ENCODE results near the gene BCL2.

BCL2 gene

DNA sequence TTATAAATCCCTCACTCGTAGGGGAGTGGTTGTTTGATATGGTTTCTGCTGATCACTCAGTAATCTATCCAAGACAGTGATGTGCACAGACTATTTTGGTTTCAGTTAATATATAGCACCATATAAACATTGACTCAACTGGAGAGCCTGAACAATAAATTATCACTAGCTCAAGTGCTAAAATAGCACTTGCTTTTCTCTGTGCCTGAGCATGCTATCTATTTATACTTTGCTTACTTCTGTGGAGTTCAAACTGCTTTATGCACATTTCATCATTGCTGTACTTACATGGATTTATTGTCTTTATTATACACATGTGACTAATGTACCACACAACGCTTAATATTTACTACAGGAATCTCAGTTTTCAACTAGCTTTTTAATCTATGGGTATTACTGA, 133.6 kb downstream of the BCL2 start:
- TF ChIP-seq GATA2 (IDR thresholded peaks at IDR 0.05; ENCODE audit: low read depth, low read length) (no peak), GATA3 (IDR thresholded peaks at IDR 0.05; ENCODE audit: low read depth, low read length) (no peak)

DNA sequence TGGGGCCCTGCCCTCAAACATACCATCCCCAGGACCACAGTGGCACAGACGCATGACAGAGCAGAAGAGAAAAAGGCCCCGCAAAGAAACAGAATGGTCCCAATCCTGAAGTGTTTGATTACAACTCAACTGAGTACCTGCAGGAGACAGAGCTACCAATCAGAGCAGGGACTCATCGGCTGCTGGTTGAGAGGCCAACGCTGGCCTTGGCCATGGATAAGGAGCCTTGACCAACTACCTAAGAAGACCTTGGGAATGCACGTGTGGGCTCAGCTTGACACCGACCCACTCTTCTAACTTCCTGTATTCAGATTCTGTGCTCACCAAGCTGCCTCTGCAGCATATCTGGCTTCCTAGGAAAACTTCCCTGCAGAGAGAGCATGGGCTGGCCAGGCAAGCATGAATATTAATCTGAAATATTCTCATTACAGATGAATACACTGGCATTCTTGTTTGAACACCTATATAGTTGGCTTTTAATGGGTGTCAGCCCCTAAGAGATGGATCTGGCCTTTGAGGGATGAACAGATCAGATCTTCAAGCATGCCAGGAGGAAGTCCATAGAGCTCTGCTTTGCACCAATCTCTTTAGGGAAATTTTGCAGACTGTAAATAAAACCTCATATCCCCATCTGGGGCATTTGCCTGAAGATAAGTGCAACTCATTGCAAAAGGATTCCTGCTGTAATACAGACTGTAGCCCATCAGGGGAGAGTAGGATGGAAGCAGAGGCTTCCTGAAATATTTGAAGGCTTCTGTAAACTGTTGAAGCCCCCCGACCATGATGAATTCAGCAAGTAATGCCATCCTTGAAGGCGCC, 135.4 kb downstream of the BCL2 start:
- no peak for TF ChIP-seq GATA3 (IDR thresholded peaks at IDR 0.05; ENCODE audit: low read depth, low read length)
- TF ChIP-seq GATA2 (IDR thresholded peaks at IDR 0.05; ENCODE audit: low read depth, low read length), result no peak

DNA sequence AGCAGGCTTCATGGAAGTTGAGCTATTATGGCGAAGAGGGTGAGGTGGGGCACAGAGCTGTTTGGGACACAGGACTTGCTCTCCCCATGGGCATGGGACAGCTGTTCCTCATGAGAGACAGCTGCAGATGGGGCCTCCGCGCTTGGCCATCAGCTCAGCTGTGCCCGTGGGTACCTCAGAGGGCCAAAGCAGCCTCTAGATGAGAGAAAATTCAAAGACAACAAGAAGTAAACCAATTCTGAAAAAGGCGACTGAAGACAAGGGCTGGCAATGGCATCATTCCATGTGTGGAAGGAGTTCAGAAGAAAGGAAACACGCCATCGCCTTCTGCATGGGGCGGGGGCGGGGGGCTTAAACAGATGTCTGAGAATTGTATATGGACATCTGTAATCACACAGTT, 136.2 kb downstream of the BCL2 start:
- no peak for TF ChIP-seq GATA3 (IDR thresholded peaks at IDR 0.05; ENCODE audit: low read depth, low read length)

DNA sequence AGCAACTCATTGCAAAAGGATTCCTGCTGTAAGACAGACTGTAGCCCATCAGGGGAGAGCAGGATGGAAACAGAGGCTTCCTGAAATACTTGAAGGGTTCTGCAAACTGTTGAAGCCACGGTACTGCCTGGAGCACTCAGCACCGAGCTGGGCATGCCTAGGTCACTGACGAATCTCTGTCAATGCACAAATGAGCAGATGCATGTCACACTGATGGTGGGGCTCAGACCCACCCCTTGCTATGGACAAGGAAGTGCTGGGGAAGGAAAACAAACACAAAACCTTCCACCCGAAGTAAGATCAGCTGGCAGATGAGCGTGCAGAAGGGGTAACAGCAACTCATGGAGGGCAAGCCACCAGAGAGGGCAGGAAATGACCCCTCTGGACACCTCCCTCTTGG, 136.7 kb downstream of the BCL2 start:
- no peak for TF ChIP-seq GATA3 (IDR thresholded peaks at IDR 0.05; ENCODE audit: low read depth, low read length)

DNA sequence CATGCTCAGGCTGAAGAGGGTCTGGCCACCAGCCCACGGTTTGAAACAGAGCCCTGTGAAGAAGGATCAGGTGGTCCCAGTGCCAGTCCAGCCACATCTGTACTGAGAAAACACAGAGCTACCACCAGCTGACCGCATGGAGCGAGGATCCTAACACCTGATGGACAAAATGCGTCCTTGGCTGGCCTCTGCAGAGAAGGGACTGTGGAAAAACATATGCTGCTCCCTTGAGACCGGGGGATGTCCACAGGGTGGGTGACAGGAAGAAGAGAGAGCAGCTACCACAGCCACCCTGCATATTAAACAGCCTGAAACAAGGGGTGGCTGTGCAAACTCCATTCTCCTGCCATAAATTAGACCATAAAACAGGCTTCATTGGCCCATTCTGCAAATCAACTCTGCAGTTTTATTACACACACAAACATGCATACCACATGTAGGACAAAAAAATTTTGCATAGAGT, 137.2 kb downstream of the BCL2 start:
- no peak for TF ChIP-seq GATA3 (IDR thresholded peaks at IDR 0.05; ENCODE audit: low read depth, low read length)
- no peak for TF ChIP-seq GATA2 (IDR thresholded peaks at IDR 0.05; ENCODE audit: low read depth, low read length)

DNA sequence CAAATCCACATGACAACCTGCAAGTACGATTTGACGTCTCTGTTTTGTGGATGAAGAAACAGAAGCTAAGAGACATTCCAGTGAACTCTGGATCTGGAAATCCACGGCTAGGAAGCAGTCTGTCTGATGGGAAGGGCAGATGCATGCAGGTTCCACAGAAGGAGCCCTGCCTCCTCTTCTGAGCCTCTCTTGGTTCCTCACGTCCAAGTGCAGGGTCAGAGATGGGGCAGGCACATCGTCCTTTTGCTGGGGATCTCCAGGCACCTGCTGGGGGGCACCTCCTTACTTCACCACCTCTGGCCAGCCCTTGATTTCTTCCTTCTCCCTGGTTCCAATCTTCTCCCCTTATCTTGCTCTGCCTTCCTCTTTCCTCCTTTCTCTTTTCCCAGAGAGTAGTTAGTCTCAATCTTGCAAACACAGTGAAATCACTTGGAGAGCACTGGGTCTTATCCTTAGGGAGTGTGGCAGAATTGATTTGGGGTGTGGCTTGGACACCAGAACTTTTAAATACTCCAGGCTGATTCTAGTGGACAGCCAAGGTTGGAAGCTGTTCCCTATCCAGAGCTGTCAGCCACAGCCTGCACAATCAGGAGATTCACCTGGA, 137.8 kb downstream of the BCL2 start:
- TF ChIP-seq GATA3 (IDR thresholded peaks at IDR 0.05; ENCODE audit: low read depth, low read length), result no peak
- TF ChIP-seq GATA2 (IDR thresholded peaks at IDR 0.05; ENCODE audit: low read depth, low read length), result no peak

DNA sequence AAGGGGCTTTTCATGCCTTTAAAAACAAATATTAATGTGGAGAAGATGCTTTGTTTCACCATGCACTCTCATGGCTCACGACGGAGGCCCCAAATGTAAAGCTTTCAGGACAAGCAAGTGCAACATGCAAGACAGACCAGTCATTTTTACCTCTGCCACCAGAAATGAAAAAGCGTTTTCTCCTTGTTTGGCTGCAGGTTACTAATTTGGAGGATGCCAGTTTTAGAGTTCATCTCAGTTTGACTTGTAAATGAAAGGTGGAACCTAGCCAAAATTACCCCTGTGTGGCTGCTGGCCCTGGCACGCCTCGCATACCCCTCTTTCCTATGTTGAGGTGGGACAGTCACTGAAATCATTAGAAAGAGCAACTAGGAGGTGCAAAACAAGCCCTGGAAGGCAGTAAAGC, 138.6 kb downstream of the BCL2 start:
- TF ChIP-seq GATA2 (IDR thresholded peaks at IDR 0.05; ENCODE audit: low read depth, low read length), result no peak
- TF ChIP-seq GATA3 (IDR thresholded peaks at IDR 0.05; ENCODE audit: low read depth, low read length), result no peak

DNA sequence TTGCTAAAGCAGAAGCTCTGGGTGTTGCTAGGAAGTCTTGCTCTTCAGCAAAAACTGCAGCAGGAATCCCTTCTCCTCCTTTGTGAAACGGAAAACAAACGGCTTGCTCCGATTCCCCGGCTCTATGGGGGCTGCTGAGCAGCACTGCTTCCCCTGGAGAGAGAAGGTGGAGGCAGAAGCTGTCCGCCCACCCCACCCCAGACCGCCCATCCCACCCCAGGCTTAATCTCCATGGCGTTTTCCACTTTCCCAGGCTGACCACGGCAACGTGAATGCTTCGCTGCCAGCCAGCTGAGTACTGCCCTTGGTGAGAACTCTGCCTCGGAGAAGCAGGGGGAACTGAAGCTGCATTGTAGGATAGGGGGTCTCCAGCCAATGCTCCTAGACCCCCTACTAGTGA, 139.2 kb downstream of the BCL2 start:
- no peak for TF ChIP-seq GATA2 (IDR thresholded peaks at IDR 0.05; ENCODE audit: low read depth, low read length)
- TF ChIP-seq GATA3 (IDR thresholded peaks at IDR 0.05; ENCODE audit: low read depth, low read length), result no peak

DNA sequence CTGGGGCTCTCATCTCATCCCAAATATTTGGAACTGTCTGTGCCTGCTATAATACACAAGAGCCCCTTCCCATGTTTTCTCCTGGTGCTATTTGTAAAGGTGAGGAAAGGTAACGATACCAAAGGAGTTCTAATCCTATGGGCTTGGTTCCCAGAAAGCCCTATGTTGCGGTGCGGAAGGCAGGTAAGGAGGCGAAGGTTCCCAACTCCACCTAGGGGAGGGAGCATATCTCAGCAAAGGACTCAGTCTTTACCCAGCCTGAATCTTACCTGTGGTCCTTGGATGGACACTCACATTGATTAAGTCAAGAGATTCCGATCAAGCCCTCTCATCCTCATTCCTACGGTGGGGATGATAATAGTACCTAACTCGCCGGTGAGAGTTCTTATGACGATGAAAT, 140.1 kb downstream of the BCL2 start:
- TF ChIP-seq GATA2 (IDR thresholded peaks at IDR 0.05; ENCODE audit: low read depth, low read length) (no peak), GATA3 (IDR thresholded peaks at IDR 0.05; ENCODE audit: low read depth, low read length) (no peak)

DNA sequence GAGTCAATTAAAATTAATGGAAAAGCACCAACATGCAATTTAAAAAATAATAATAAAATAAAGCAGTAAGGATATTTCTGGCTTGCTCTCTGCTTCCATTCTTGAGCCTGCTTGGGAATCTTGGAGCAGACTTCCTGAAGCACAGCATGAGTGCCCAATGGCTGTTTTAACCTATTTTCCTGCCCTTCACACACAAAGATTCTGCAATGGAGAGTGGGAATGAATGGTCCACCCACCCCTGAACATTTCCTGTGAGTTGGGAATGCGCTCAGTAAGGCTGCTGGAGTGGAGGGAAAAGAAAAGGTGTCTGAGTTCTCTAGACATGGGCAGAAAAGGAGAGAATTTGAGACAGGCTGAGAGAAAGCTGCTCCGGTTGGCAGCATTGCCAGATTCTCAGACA, 140.6 kb downstream of the BCL2 start:
- TF ChIP-seq GATA2 (IDR thresholded peaks at IDR 0.05; ENCODE audit: low read depth, low read length) (no peak), GATA3 (IDR thresholded peaks at IDR 0.05; ENCODE audit: low read depth, low read length) (no peak)

DNA sequence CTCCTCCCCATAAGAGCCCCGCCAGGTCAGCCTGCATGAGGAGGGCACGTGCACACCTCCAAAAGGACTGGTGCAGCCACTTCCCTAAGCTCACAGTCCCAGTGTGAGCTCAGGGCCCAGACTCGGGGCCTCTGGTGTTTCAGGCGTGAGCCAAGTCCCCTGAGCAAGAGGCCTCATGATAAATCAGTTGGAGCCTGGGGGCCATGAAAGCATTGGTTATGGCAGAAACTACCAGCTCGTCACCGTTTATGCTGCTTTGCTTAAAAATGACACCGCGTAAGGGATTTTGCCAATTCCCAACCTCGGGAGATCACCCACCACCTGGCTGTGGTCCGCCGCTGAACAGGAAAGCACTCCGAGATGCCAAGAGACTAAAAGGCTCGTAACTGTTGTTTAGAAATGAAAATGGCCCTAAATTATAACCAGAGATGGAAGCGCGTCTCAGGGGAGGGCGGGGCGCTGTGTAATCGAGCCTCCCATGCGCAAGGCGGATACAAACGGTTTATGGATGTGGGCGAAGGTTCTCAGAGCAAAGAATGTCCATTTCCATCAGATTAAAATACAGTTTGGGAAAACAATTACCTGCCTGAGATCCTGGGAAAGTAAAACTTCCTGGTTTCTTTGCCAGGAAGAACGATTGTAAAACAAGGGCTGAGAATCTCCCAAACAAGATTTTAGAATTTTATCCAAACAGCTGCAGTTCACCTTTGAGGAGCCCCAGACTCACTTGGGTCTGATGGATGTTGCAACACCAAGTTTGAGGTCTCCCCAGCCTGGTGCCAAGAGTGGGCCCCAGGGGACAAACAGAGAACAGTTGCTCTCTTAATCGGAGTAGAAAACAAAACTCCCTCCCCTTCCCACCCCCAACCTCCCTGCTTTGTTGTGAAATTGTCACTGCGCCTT, 141.4 kb downstream of the BCL2 start:
- no peak for TF ChIP-seq GATA2 (IDR thresholded peaks at IDR 0.05; ENCODE audit: low read depth, low read length)
- TF ChIP-seq GATA3 (IDR thresholded peaks at IDR 0.05; ENCODE audit: low read depth, low read length), result no peak

DNA sequence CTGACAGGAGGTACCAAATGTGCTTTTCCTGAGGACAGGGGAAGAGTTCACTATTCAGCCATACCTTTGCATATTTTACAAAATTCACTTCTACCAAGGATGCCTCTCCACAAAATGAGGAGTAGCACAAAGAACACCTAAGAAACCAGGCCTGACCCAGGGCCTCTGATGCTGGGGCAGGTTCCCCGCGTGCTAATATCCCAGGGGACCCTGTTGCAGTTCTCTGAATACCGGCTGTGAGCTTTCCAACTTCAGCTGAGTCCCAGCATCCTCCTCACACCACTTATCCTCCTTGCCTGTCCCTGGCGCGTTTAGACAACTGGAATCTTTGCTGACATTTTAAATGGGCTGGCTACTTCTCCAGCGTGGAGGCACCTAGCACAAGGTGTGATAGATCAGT, 142.3 kb downstream of the BCL2 start:
- TF ChIP-seq GATA3 (IDR thresholded peaks at IDR 0.05; ENCODE audit: low read depth, low read length) (no peak), GATA2 (IDR thresholded peaks at IDR 0.05; ENCODE audit: low read depth, low read length) (no peak)

DNA sequence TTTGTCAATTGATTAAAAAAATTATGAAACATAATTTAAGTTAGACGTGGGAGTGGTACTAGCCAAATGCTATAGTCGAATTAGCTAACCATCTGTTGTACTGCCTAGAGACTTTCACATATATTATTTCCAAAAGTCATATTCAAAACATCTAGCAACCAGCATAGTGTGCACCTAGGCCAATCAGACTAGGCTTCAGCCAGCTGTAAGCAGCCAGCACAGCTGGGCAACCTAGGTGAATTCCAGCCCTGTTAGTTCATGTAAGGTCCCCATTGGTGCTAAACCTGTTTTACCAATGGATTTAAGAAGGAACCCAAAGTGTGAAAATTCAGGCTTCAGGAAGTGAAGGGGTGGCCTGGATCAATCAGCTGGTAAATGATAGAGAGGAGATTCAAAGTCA, 144.3 kb downstream of the BCL2 start:
- TF ChIP-seq GATA3 (IDR thresholded peaks at IDR 0.05; ENCODE audit: low read depth, low read length) (no peak), GATA2 (IDR thresholded peaks at IDR 0.05; ENCODE audit: low read depth, low read length) (no peak)

DNA sequence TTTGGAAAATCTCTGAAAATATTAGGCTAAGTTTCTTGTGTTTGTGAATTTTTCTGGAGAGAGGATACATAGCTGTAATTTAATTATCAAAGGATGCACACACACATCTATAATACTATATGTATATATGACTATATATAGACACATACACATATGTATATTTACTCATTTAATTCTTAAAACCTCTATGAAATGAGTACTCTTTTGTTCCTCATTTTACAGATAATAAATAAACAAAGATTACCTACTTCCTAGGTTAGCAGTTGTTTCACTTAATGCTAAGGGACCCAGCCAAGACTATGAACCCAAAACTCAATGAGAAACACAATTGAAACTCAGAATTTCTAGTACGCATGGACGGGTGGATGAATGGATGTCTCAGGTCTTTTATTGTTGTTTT, 145.6 kb downstream of the BCL2 start:
- TF ChIP-seq GATA3 (IDR thresholded peaks at IDR 0.05; ENCODE audit: low read depth, low read length) (no peak), GATA2 (IDR thresholded peaks at IDR 0.05; ENCODE audit: low read depth, low read length) (no peak)
